HFFc6 (cell line): ENCODE measurements around the gene IGSF10. TPM values are rescaled to one million over a fixed set of nuclear protein-coding genes. Genes with fewer than 3 reads are reported as not detected.

Experiments used
- DNase-seq: peaks from one replicate; pipeline ENCODE4 v3.0.0-alpha.2; 2018
- H3K27ac Mint-ChIP-seq: 2 replicates; pipeline ENCODE4 v1.8.0; 2020; ENCODE audit warnings: mild to moderate bottlenecking, mixed read lengths
- H3K27me3 Mint-ChIP-seq: 2 replicates; pipeline ENCODE4 v1.8.0; 2021; ENCODE audit warnings: mild to moderate bottlenecking, moderate library complexity, mixed read lengths; ENCODE audit not compliant: insufficient read depth
- H3K36me3 Mint-ChIP-seq: 2 replicates; pipeline ENCODE4 v1.8.0; 2021; ENCODE audit warnings: low read depth, mixed read lengths
- H3K4me1 Mint-ChIP-seq: 2 replicates; pipeline ENCODE4 v1.8.0; 2020; ENCODE audit warnings: low read depth, mixed read lengths
- H3K4me3 Mint-ChIP-seq: 2 replicates; pipeline ENCODE4 v1.8.0; 2020; ENCODE audit warnings: mild to moderate bottlenecking, moderate library complexity, mixed read lengths
- H3K9me3 Mint-ChIP-seq: 2 replicates; pipeline ENCODE4 v1.8.0; 2020; ENCODE audit warnings: mild to moderate bottlenecking, mixed read lengths
- CTCF ChIP-seq: fragments of 200-600 bp; sonication (generic); IDR thresholded peaks from 2 replicates; pipeline ENCODE4 v1.5.0; 2021; ENCODE audit warnings: antibody characterized with exemption, mild to moderate bottlenecking
- total RNA-seq, 6 experiments: library from RNA; stranded (reverse); fragmentation: NEBNext Ultra II Directional; extraction: Animal tissue kit (Norgen Biotek cat#: 25700); gene quantifications; 2 replicates in 1 of 6; 3 replicates in 5 of 6; pipeline ENCODE4 v1.2.3, GENCODE V29; 2021

Gene IGSF10
- total RNA-seq, 6 experiments from 2014 or later, result 0.02 to 0.05 (median 0.02) TPM; not detected in 3

DNA sequence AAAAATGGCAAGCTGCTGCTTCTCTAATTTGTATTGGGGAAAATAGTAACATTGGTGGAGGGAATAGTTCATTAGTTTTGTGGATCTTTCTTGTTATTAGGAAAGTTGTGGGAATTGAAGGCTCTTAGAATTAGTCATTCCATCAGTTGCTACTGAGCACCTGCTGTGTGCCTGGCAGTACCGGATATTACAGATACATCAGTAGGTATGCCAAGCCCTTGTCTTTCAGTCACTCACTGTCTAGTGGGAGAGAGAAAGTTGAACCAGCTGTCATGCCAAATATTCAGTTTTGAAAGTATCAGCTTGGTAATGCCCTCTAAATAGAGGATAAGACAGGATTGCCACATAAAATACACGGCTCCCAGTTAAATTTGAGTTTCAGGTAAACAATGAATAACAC lies 32.5 kb downstream of the IGSF10 start:
- H3K36me3 Mint-ChIP-seq, result no peaks in the 10 kb centered on the region
- no peaks in the 10 kb centered on the region for H3K27me3 Mint-ChIP-seq
- H3K27ac Mint-ChIP-seq, result no peak overlapping the region
- no peak for TF ChIP-seq CTCF
- no peak overlapping the region for H3K4me3 Mint-ChIP-seq
- no peaks in the 10 kb centered on the region for H3K9me3 Mint-ChIP-seq
- no peak for DNase-seq
- H3K4me1 Mint-ChIP-seq, result peaks cover 46% of the 10 kb centered on the region

GRCh38 chr3:151426341-151426657 lies 34.6 kb downstream of the IGSF10 start:
- Mint-ChIP-seq H3K9me3 (no peaks in the 10 kb centered on the region), H3K4me1 (peaks cover 25% of the 10 kb centered on the region), H3K36me3 (no peaks in the 10 kb centered on the region), H3K4me3 (no peak overlapping the region), H3K27ac (no peak overlapping the region), H3K27me3 (no peaks in the 10 kb centered on the region; the same call in 1 of the 2 replicates)
- TF ChIP-seq CTCF, result 0 out of 2 replicates have a peak, but pooled peaks have one; percentile 10
- no peak for DNase-seq

DNA sequence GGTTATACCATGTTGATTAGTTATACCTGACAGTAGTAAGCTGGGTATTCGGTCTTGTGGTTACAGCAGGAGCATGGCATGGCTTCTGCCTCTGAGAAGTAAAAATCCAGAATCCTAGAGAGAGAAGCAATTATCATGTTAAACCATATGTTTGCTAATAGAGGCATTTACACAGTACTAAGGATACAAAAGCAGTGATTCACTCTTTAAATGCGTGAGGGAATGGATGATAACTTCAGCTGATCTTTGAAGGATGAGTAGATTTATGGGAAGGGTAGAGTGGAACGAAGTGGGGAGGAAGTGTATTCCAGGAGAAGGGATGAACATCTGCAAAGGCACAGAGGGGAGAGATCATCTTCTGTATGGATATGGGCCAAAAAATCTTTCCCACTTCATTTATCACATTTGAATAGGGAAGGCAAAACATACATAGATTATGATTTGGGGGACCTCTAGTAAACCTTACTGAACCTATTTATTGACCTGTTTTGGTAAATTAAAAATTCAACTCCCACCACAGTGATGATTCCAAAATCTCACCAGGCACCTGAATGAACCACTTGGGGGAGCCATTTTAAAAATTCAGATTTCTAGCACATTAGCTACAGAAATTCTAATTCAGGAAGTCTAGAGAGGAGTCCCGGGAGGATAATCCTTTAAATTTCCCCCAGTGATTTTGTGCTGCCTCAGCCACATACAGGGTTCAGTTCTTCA lies 35.1 kb downstream of the IGSF10 start:
- Mint-ChIP-seq H3K27ac (no peak overlapping the region; the same call in 1 of the 2 replicates), H3K27me3 (no peaks in the 10 kb centered on the region; the same call in 1 of the 2 replicates), H3K4me3 (no peak overlapping the region), H3K36me3 (no peaks in the 10 kb centered on the region), H3K4me1 (peaks cover 20% of the 10 kb centered on the region), H3K9me3 (no peaks in the 10 kb centered on the region)
- DNase-seq, result peak; percentile 23
- peak; percentile 74 for TF ChIP-seq CTCF

- H3K4me3 Mint-ChIP-seq, result no peak overlapping the region
- H3K27me3 Mint-ChIP-seq, result no peaks in the 10 kb centered on the region; the same call in 1 of the 2 replicates
- no peaks in the 10 kb centered on the region for H3K9me3 Mint-ChIP-seq
- no peak for DNase-seq
- H3K4me1 Mint-ChIP-seq, result peaks cover 19% of the 10 kb centered on the region
- no peaks in the 10 kb centered on the region for H3K36me3 Mint-ChIP-seq
- no peak overlapping the region for H3K27ac Mint-ChIP-seq
- TF ChIP-seq CTCF, result no peak
Observed at GRCh38 chr3:151423091-151423490, 37.8 kb downstream of the IGSF10 start.

GRCh38 chr3:151421938-151422337 lies 38.9 kb downstream of the IGSF10 start:
- no peaks in the 10 kb centered on the region; the same call in 1 of the 2 replicates for H3K27me3 Mint-ChIP-seq
- H3K27ac Mint-ChIP-seq, result no peak overlapping the region
- H3K4me3 Mint-ChIP-seq, result no peak overlapping the region
- no peak for TF ChIP-seq CTCF
- DNase-seq, result no peak
- H3K4me1 Mint-ChIP-seq, result peaks cover 19% of the 10 kb centered on the region
- H3K36me3 Mint-ChIP-seq, result no peaks in the 10 kb centered on the region
- H3K9me3 Mint-ChIP-seq, result no peaks in the 10 kb centered on the region
